ENCODE data around the gene AP2B1.
"Not testable (repeated sequence)": the region's sequence is repeated elsewhere in the genome, so short reads cannot be mapped to it uniquely, and the experiment has no call there.

AP2B1 gene

GRCh38 chr17:35747540-35748017 is 160.5 kb downstream of the AP2B1 start:
- TF ChIP-seq CTCF (IDR thresholded peaks at IDR 0.05; ENCODE audit: low read length, missing control alignments): peak; percentile 81
- DNase-seq (ENCODE audit: low read depth): peak; percentile 88
- H3K4me3 ChIP-seq (replicated peaks; ENCODE audit: low read depth, low read length): no peak overlapping the region

- no peak for DNase-seq (ENCODE audit: low read depth)
- no peak overlapping the region for H3K4me3 ChIP-seq (replicated peaks; ENCODE audit: low read depth, low read length)
- TF ChIP-seq CTCF (IDR thresholded peaks at IDR 0.05; ENCODE audit: low read length, missing control alignments): no peak
Measured at GRCh38 chr17:35748341-35748841, 161.3 kb downstream of the AP2B1 start.

- no peak for TF ChIP-seq CTCF (IDR thresholded peaks at IDR 0.05; ENCODE audit: low read length, missing control alignments)
- DNase-seq (ENCODE audit: low read depth): no peak
- H3K4me3 ChIP-seq (replicated peaks; ENCODE audit: low read depth, low read length): no peak overlapping the region
Measured at GRCh38 chr17:35748979-35749378, 161.9 kb downstream of the AP2B1 start.

GRCh38 chr17:35749560-35750412 is 162.7 kb downstream of the AP2B1 start:
- no peak for TF ChIP-seq CTCF (IDR thresholded peaks at IDR 0.05; ENCODE audit: low read length, missing control alignments)
- H3K4me3 ChIP-seq (replicated peaks; ENCODE audit: low read depth, low read length): no peak overlapping the region
- DNase-seq (ENCODE audit: low read depth): peak; percentile 36

- H3K4me3 ChIP-seq (replicated peaks; ENCODE audit: low read depth, low read length): no peak overlapping the region
- no peak for TF ChIP-seq CTCF (IDR thresholded peaks at IDR 0.05; ENCODE audit: low read length, missing control alignments)
- no peak for DNase-seq (ENCODE audit: low read depth)
Measured at GRCh38 chr17:35750526-35751395, 163.6 kb downstream of the AP2B1 start.

GRCh38 chr17:35751541-35751940 is 164.4 kb downstream of the AP2B1 start:
- peak; percentile 61 for DNase-seq (ENCODE audit: low read depth)
- not testable (repeated sequence) for H3K4me3 ChIP-seq (replicated peaks; ENCODE audit: low read depth, low read length)

GRCh38 chr17:35752471-35752870 is 165.3 kb downstream of the AP2B1 start:
- no peak overlapping the region for H3K4me3 ChIP-seq (replicated peaks; ENCODE audit: low read depth, low read length)
- DNase-seq (ENCODE audit: low read depth): no peak
- no peak for TF ChIP-seq CTCF (IDR thresholded peaks at IDR 0.05; ENCODE audit: low read length, missing control alignments)
